Neural cell (in vitro differentiated cells): ENCODE measurements around the gene NGF. TPM values are rescaled to one million over a fixed set of nuclear protein-coding genes. Genes with fewer than 3 reads are reported as not detected.

Experiments
- H2AFZ ChIP-seq: fragments of 200-600, 300-800 bp; sonication (generic), shearing (Covaris generic); 2 replicates; pipeline ENCODE4 v1.6.0; 2014; ENCODE audit warnings: low read depth, mild to moderate bottlenecking, antibody characterized with exemption, low read length, moderate library complexity
- H3F3A ChIP-seq: fragments of 200-600 bp; shearing (Covaris generic); 2 replicates; pipeline ENCODE4 v1.6.1; 2016; ENCODE audit warnings: mild to moderate bottlenecking, moderate library complexity, mixed read lengths, antibody characterized with exemption, low read length; ENCODE audit not compliant: insufficient read depth, poor library complexity, severe bottlenecking
- H3K27ac ChIP-seq: fragments of 200-600, 300-800 bp; sonication (generic), shearing (Covaris generic); 2 replicates; pipeline ENCODE4 v1.5.1; 2014; ENCODE audit warnings: mild to moderate bottlenecking, low read length, moderate library complexity
- H3K27me3 ChIP-seq: fragments of 300-800, 200-600 bp; sonication (generic), shearing (Covaris generic); 2 replicates; pipeline ENCODE4 v1.6.0; 2014; ENCODE audit warnings: mild to moderate bottlenecking, low read depth, low read length, moderate library complexity; ENCODE audit not compliant: insufficient read depth
- H3K36me3 ChIP-seq: fragments of 300-800, 200-600 bp; sonication (generic), shearing (Covaris generic); 2 replicates; pipeline ENCODE4 v1.5.1; 2014; ENCODE audit warnings: mild to moderate bottlenecking, antibody characterized with exemption, low read length, moderate library complexity; ENCODE audit not compliant: insufficient read depth
- H3K4me2 ChIP-seq: fragments of 300-800, 200-600 bp; sonication (generic), shearing (Covaris generic); 2 replicates; pipeline ENCODE4 v1.6.0; 2014; ENCODE audit warnings: mild to moderate bottlenecking, low read length
- H3K4me3 ChIP-seq: fragments of 300-800, 200-600 bp; sonication (generic), shearing (Covaris generic); 2 replicates; pipeline ENCODE4 v1.5.1; 2014; ENCODE audit warnings: mild to moderate bottlenecking, low read length, moderate library complexity
- H3K79me2 ChIP-seq: fragments of 200-600 bp; shearing (Covaris generic); replicated peaks from 2 replicates; pipeline ENCODE4 v1.6.0; 2014; ENCODE audit warnings: mild to moderate bottlenecking, low read length, moderate library complexity; ENCODE audit not compliant: insufficient read depth
- H3K9ac ChIP-seq: fragments of 300-800, 200-600 bp; sonication (generic), shearing (Covaris generic); 2 replicates; pipeline ENCODE4 v1.6.1; 2016; ENCODE audit warnings: mild to moderate bottlenecking, low read length, mixed read lengths
- H3K9me2 ChIP-seq: fragments of 200-600 bp; shearing (Covaris generic); 2 replicates; pipeline ENCODE4 v1.6.1; 2016; ENCODE audit warnings: mild to moderate bottlenecking, low read length, mixed read lengths; ENCODE audit not compliant: insufficient read depth
- H3K9me3 ChIP-seq: fragments of 200-600, 300-800 bp; sonication (generic), shearing (Covaris generic); 2 replicates; pipeline ENCODE4 v1.6.1; 2016; ENCODE audit warnings: mild to moderate bottlenecking, mixed run types, low read length, moderate library complexity, mixed read lengths
- H4K20me1 ChIP-seq: fragments of 200-600 bp; shearing (Covaris generic); 2 replicates; pipeline ENCODE4 v1.6.1; 2016; ENCODE audit warnings: mild to moderate bottlenecking, mixed run types; ENCODE audit not compliant: insufficient read depth
- CTCF ChIP-seq: fragments of 450-650 bp; IDR thresholded peaks from 2 replicates; pipeline ENCODE4 v1.5.1; 2014; ENCODE audit warnings: antibody characterized with exemption, mild to moderate bottlenecking, moderate library complexity; ENCODE audit not compliant: poor library complexity, severe bottlenecking
- EP300 ChIP-seq: fragments of 450-650 bp; conservative IDR thresholded peaks from 2 replicates; pipeline ENCODE4 v1.6.1; 2014; ENCODE audit warnings: antibody characterized with exemption, mild to moderate bottlenecking, moderate library complexity; ENCODE audit not compliant: poor library complexity, severe bottlenecking
- EZH2 ChIP-seq: fragments of 200-600, 300-800 bp; shearing (Covaris generic), sonication (generic); IDR thresholded peaks from 2 replicates; pipeline ENCODE4 v1.6.1; 2014; ENCODE audit warnings: antibody characterized with exemption, low read length, borderline replicate concordance, mild to moderate bottlenecking; ENCODE audit not compliant: insufficient read depth, poor library complexity, severe bottlenecking
- MXI1 ChIP-seq: fragments of 450-650 bp; conservative IDR thresholded peaks from 2 replicates; pipeline ENCODE4 v1.6.1; 2014; ENCODE audit warnings: antibody characterized with exemption, mild to moderate bottlenecking; ENCODE audit not compliant: poor library complexity, severe bottlenecking
- POLR2AphosphoS5 ChIP-seq: IDR thresholded peaks from 2 replicates; pipeline ENCODE4 v1.6.1; 2012
- RAD21 ChIP-seq: fragments of 450-650 bp; conservative IDR thresholded peaks from 2 replicates; pipeline ENCODE4 v1.6.1; 2014; ENCODE audit warnings: antibody characterized with exemption, mild to moderate bottlenecking, moderate library complexity
- SMC3 ChIP-seq: fragments of 450-650 bp; conservative IDR thresholded peaks from 2 replicates; pipeline ENCODE4 v1.6.1; 2014; ENCODE audit warnings: antibody characterized with exemption, mild to moderate bottlenecking, moderate library complexity; ENCODE audit not compliant: poor library complexity
- TAF1 ChIP-seq: IDR thresholded peaks from 2 replicates; pipeline ENCODE4 v1.6.1; 2012; ENCODE audit warnings: low read depth
- polyA plus RNA-seq: library from polyadenylated mRNA; depleted of rRNA; stranded (reverse); fragments of >200 nt; gene quantifications from 2 replicates; pipeline ENCODE4 v1.2.3, GENCODE V29; 2014
- TF ChIP-seq, protein P1 (sequence below): IDR thresholded peaks from 2 replicates; pipeline ENCODE4 v1.6.1; 2012; ENCODE audit warnings: borderline replicate concordance

NGF gene
- polyA plus RNA-seq, 1 donor from 2014 or later, result not detected

DNA sequence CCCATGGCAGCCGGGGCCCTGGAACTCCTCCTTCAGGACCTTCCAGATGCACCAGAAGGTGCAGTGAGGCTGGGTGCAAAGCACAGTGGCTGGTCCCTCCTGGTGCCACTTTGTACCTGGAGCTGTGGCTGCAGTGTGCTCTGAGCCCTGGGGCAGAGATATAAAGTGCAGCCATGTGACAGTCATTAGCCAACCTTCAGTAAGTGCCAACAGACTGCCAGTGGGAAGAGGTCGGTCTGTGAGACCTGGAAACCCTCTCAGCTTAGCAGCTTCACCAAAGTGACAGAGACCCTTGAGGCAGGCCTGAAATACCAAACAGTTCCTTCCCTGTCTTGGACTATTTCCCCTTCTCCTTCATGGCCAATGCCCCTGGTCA lies 26.7 kb upstream of the NGF start:
- no peaks in the 10 kb centered on the region for H3K9me2 ChIP-seq
- H3K4me2 ChIP-seq, result no peak overlapping the region
- TF ChIP-seq RAD21 (no peak), EP300 (no peak), CTCF (no peak), POLR2AphosphoS5 (no peak), SMC3 (no peak), TAF1 (no peak), MXI1 (no peak), EZH2 (no peak)
- TF ChIP-seq, protein P1, sequence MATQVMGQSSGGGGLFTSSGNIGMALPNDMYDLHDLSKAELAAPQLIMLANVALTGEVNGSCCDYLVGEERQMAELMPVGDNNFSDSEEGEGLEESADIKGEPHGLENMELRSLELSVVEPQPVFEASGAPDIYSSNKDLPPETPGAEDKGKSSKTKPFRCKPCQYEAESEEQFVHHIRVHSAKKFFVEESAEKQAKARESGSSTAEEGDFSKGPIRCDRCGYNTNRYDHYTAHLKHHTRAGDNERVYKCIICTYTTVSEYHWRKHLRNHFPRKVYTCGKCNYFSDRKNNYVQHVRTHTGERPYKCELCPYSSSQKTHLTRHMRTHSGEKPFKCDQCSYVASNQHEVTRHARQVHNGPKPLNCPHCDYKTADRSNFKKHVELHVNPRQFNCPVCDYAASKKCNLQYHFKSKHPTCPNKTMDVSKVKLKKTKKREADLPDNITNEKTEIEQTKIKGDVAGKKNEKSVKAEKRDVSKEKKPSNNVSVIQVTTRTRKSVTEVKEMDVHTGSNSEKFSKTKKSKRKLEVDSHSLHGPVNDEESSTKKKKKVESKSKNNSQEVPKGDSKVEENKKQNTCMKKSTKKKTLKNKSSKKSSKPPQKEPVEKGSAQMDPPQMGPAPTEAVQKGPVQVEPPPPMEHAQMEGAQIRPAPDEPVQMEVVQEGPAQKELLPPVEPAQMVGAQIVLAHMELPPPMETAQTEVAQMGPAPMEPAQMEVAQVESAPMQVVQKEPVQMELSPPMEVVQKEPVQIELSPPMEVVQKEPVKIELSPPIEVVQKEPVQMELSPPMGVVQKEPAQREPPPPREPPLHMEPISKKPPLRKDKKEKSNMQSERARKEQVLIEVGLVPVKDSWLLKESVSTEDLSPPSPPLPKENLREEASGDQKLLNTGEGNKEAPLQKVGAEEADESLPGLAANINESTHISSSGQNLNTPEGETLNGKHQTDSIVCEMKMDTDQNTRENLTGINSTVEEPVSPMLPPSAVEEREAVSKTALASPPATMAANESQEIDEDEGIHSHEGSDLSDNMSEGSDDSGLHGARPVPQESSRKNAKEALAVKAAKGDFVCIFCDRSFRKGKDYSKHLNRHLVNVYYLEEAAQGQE, result no peak
- H4K20me1 ChIP-seq, result no peaks in the 10 kb centered on the region
- no peaks in the 10 kb centered on the region for H3K36me3 ChIP-seq
- no peak overlapping the region for H3K27ac ChIP-seq
- H3F3A ChIP-seq, result no peaks in the 10 kb centered on the region
- no peaks in the 10 kb centered on the region for H3K9me3 ChIP-seq
- no peak overlapping the region for H3K9ac ChIP-seq
- no peak overlapping the region for H2AFZ ChIP-seq
- H3K79me2 ChIP-seq, result no peaks in the 10 kb centered on the region
- H3K27me3 ChIP-seq, result no peaks in the 10 kb centered on the region
- no peak overlapping the region for H3K4me3 ChIP-seq

GRCh38 chr1:115364046-115364779 lies 26.2 kb upstream of the NGF start:
- Histone ChIP-seq H3K27ac (no peak overlapping the region), H3K9me3 (no peaks in the 10 kb centered on the region), H3K4me2 (no peak overlapping the region), H3K9ac (no peak overlapping the region), H3F3A (no peaks in the 10 kb centered on the region), H3K4me3 (no peak overlapping the region), H3K9me2 (no peaks in the 10 kb centered on the region), H3K79me2 (no peaks in the 10 kb centered on the region), H3K27me3 (no peaks in the 10 kb centered on the region), H2AFZ (no peak overlapping the region), H3K36me3 (no peaks in the 10 kb centered on the region), H4K20me1 (no peaks in the 10 kb centered on the region)
- no peak for TF ChIP-seq POLR2AphosphoS5
- TF ChIP-seq MXI1, result no peak
- TF ChIP-seq, protein P1, result no peak
- TF ChIP-seq CTCF, result no peak
- no peak for TF ChIP-seq SMC3
- TF ChIP-seq RAD21, result no peak
- no peak for TF ChIP-seq TAF1
- TF ChIP-seq EZH2, result no peak
- no peak for TF ChIP-seq EP300
